Hematopoietic multipotent progenitor cell treated with erythropoietin and hydrocortisone succinate and interleukin-3 and kit ligand, for 6 days (in vitro differentiated cells): ENCODE results near the gene LRRC72.
A peak's percentile ranks its signal among the peaks of the same experiment; 100 is the strongest.
"Not testable (repeated sequence)": the region's sequence is repeated elsewhere in the genome, so short reads cannot be mapped to it uniquely, and the experiment has no call there.

Experiments used
- DNase-seq: peaks from one replicate; pipeline ENCODE4 v3.0.0-alpha.2; 2015

LRRC72 gene

GRCh38 chr7:16583834-16584233, 57.2 kb downstream of the LRRC72 start:
- DNase-seq: no peak

- DNase-seq: no peak
These were observed 58.9 kb downstream of the LRRC72 start for GRCh38 chr7:16585540-16585939.

GRCh38 chr7:16586081-16586874, 59.7 kb downstream of the LRRC72 start:
- DNase-seq: no peak

GRCh38 chr7:16587129-16587528, 60.5 kb downstream of the LRRC72 start:
- no peak for DNase-seq

GRCh38 chr7:16587790-16588189, 61.2 kb downstream of the LRRC72 start:
- DNase-seq: no peak

GRCh38 chr7:16589881-16590280, 63.3 kb downstream of the LRRC72 start:
- DNase-seq: no peak

- peak; percentile 62 for DNase-seq
These were observed 63.8 kb downstream of the LRRC72 start for GRCh38 chr7:16590424-16590823.

- DNase-seq: no peak
These were observed 65.8 kb downstream of the LRRC72 start for GRCh38 chr7:16592395-16592794.

GRCh38 chr7:16594061-16594460, 67.4 kb downstream of the LRRC72 start:
- no peak for DNase-seq

GRCh38 chr7:16594676-16595075, 68.1 kb downstream of the LRRC72 start:
- DNase-seq: no peak

- DNase-seq: not testable (repeated sequence)
These were observed 69.0 kb downstream of the LRRC72 start for GRCh38 chr7:16595596-16595995.

GRCh38 chr7:16598015-16598414, 71.4 kb downstream of the LRRC72 start:
- no peak for DNase-seq

GRCh38 chr7:16599860-16600259, 73.2 kb downstream of the LRRC72 start:
- no peak for DNase-seq

- DNase-seq: no peak
These were observed 77.0 kb downstream of the LRRC72 start for GRCh38 chr7:16603633-16604032.

GRCh38 chr7:16604054-16604453, 77.4 kb downstream of the LRRC72 start:
- DNase-seq: peak; percentile 19

GRCh38 chr7:16606704-16607103, 80.1 kb downstream of the LRRC72 start:
- DNase-seq: no peak

- peak; percentile 59 for DNase-seq
These were observed 83.3 kb downstream of the LRRC72 start for GRCh38 chr7:16609842-16610450.

GRCh38 chr7:16611711-16612110, 85.1 kb downstream of the LRRC72 start:
- DNase-seq: no peak

GRCh38 chr7:16615228-16615627, 88.6 kb downstream of the LRRC72 start:
- no peak for DNase-seq

- no peak for DNase-seq
These were observed 89.5 kb downstream of the LRRC72 start for GRCh38 chr7:16616122-16616521.

- no peak for DNase-seq
These were observed 89.9 kb downstream of the LRRC72 start for GRCh38 chr7:16616542-16616941.

GRCh38 chr7:16619979-16620408, 93.4 kb downstream of the LRRC72 start:
- no peak for DNase-seq

GRCh38 chr7:16626388-16626787, 99.8 kb downstream of the LRRC72 start:
- DNase-seq: no peak

- no peak for DNase-seq
These were observed 100.6 kb downstream of the LRRC72 start for GRCh38 chr7:16627236-16627635.

GRCh38 chr7:16630654-16631053, 104.0 kb downstream of the LRRC72 start:
- DNase-seq: no peak
